GM23338 (cell line): ENCODE results near the gene MYO1G. TPM values are rescaled to one million over a fixed set of nuclear protein-coding genes. Genes with fewer than 3 reads are reported as not detected.

ENCODE experiments used
- ATAC-seq: fragments of 200-7000 bp; cut with Tn5 transposase; 3 replicates; pipeline ENCODE4 v1.9.1; 2020
- DNase-seq: peaks from one replicate; pipeline ENCODE4 v3.0.0-alpha.2; 2015; ENCODE audit warnings: low spot score
- H2AFZ ChIP-seq: fragments of 200-600 bp; sonication (generic); 2 replicates; pipeline ENCODE4 v1.8.0; 2016; ENCODE audit warnings: antibody characterized with exemption, mild to moderate bottlenecking, moderate library complexity
- H3F3A ChIP-seq: fragments of 200-600 bp; sonication (generic); replicated peaks from 2 replicates; pipeline ENCODE4 v1.8.0; 2017; ENCODE audit warnings: antibody characterized with exemption, mixed run types, low read depth
- H3K27ac ChIP-seq: fragments of 200-600 bp; sonication (generic); 2 replicates; pipeline ENCODE4 v1.6.1; 2016; ENCODE audit warnings: low read depth
- H3K27me3 ChIP-seq: fragments of 200-600 bp; sonication (generic); 2 replicates; pipeline ENCODE4 v1.8.0; 2016; ENCODE audit warnings: mild to moderate bottlenecking, mixed run types, moderate library complexity; ENCODE audit not compliant: insufficient read depth
- H3K36me3 ChIP-seq: fragments of 200-600 bp; sonication (generic); 2 replicates; pipeline ENCODE4 v1.8.0; 2016; ENCODE audit warnings: mild to moderate bottlenecking; ENCODE audit not compliant: insufficient read depth
- H3K4me1 ChIP-seq: fragments of 200-600 bp; sonication (generic); 2 replicates; pipeline ENCODE4 v1.8.0; 2016; ENCODE audit warnings: mild to moderate bottlenecking, moderate library complexity; ENCODE audit not compliant: insufficient read depth
- H3K4me2 ChIP-seq: fragments of 200-600 bp; sonication (generic); 2 replicates; pipeline ENCODE4 v1.7.1; 2017; ENCODE audit warnings: mixed run types
- H3K4me3 ChIP-seq: fragments of 200-600 bp; sonication (generic); 2 replicates; pipeline ENCODE4 v1.6.1; 2016; ENCODE audit warnings: mixed run types
- H3K79me2 ChIP-seq: fragments of 200-600 bp; sonication (generic); replicated peaks from 2 replicates; pipeline ENCODE4 v1.8.0; 2017; ENCODE audit warnings: mild to moderate bottlenecking; ENCODE audit not compliant: insufficient read depth
- H3K9me2 ChIP-seq: fragments of 200-600 bp; sonication (generic); 2 replicates; pipeline ENCODE4 v1.8.0; 2017; ENCODE audit not compliant: insufficient read depth
- H4K20me1 ChIP-seq: fragments of 200-600 bp; sonication (generic); replicated peaks from 2 replicates; pipeline ENCODE4 v1.8.0; 2017; ENCODE audit warnings: mild to moderate bottlenecking; ENCODE audit not compliant: insufficient read depth
- H3K27ac Mint-ChIP-seq: 2 replicates; pipeline ENCODE4 v1.8.0; 2020; ENCODE audit warnings: inconsistent platforms, mild to moderate bottlenecking, moderate library complexity, mixed read lengths
- H3K27me3 Mint-ChIP-seq: 3 replicates; pipeline ENCODE4 v1.8.0; 2022; ENCODE audit warnings: low read depth, mild to moderate bottlenecking, moderate library complexity, mixed read lengths, inconsistent platforms; ENCODE audit not compliant: insufficient read depth, poor library complexity
- H3K36me3 Mint-ChIP-seq: 3 replicates; pipeline ENCODE4 v1.8.0; 2021; ENCODE audit warnings: low read depth, mild to moderate bottlenecking, inconsistent platforms, moderate library complexity, mixed read lengths
- H3K4me1 Mint-ChIP-seq: 3 replicates; pipeline ENCODE4 v1.8.0; 2020; ENCODE audit warnings: mild to moderate bottlenecking, inconsistent platforms, mixed read lengths
- H3K4me3 Mint-ChIP-seq: 3 replicates; pipeline ENCODE4 v1.8.0; 2021; ENCODE audit warnings: moderate library complexity, mild to moderate bottlenecking, inconsistent platforms, mixed read lengths
- H3K9me3 Mint-ChIP-seq: 3 replicates; pipeline ENCODE4 v1.8.0; 2020; ENCODE audit warnings: moderate library complexity, mild to moderate bottlenecking, inconsistent platforms, mixed read lengths
- CREB1 ChIP-seq: fragments of 250-450 bp; sonication (Bioruptor Pico); IDR thresholded peaks from 2 replicates; pipeline ENCODE4 v1.5.0; 2020; ENCODE audit warnings: low read depth, mild to moderate bottlenecking, moderate library complexity
- CTCF ChIP-seq, 2 experiments: fragments of 200-600 bp in 1 of 2; sonication (generic) in 1 of 2; conservative IDR thresholded peaks; 2 replicates each; pipeline versions ENCODE4 v1.5.1 to v1.6.1; 2016 to 2017; ENCODE audit warnings: antibody characterized with exemption in 2 of 2, low read depth in 2 of 2, mild to moderate bottlenecking in 2 of 2, moderate library complexity in 1 of 2
- ETS1 ChIP-seq: IDR thresholded peaks from 2 replicates; pipeline ENCODE4 v1.6.1; 2016; ENCODE audit warnings: antibody characterized with exemption
- EZH2 ChIP-seq: fragments of 200-600 bp; sonication (generic); IDR thresholded peaks from one replicate; pipeline ENCODE4 v1.8.0; 2017; ENCODE audit warnings: antibody characterized with exemption, mild to moderate bottlenecking, low read depth; ENCODE audit not compliant: unreplicated experiment
- JUNB ChIP-seq: IDR thresholded peaks from one replicate; pipeline ENCODE4 v1.6.1; 2016; ENCODE audit warnings: antibody characterized with exemption; ENCODE audit not compliant: unreplicated experiment
- NANOG ChIP-seq: IDR thresholded peaks from 2 replicates; pipeline ENCODE4 v1.6.1; 2016; ENCODE audit warnings: antibody characterized with exemption, borderline replicate concordance
- POLR2AphosphoS5 ChIP-seq: IDR thresholded peaks from 2 replicates; pipeline ENCODE4 v1.6.1; 2016; ENCODE audit warnings: antibody characterized with exemption, low read depth
- REST ChIP-seq: IDR thresholded peaks from one replicate; pipeline ENCODE4 v1.6.1; 2018; ENCODE audit warnings: antibody characterized with exemption; ENCODE audit not compliant: unreplicated experiment
- STAT1 ChIP-seq: IDR thresholded peaks from one replicate; pipeline ENCODE4 v1.6.1; 2016; ENCODE audit warnings: antibody characterized with exemption; ENCODE audit not compliant: unreplicated experiment
- ZNF114 ChIP-seq: fragments of 250-450 bp; sonication (Bioruptor Pico); IDR thresholded peaks from 2 replicates; pipeline ENCODE4 v1.5.0; 2020; ENCODE audit warnings: mild to moderate bottlenecking, moderate library complexity
- ZNF331 ChIP-seq: fragments of 250-450 bp; sonication (Bioruptor Pico); IDR thresholded peaks from 2 replicates; pipeline ENCODE4 v1.5.0; 2020; ENCODE audit warnings: low read depth, mild to moderate bottlenecking, moderate library complexity
- ZNF462 ChIP-seq: fragments of 250-450 bp; sonication (Bioruptor Pico); IDR thresholded peaks from 2 replicates; pipeline ENCODE4 v1.5.0; 2020; ENCODE audit warnings: mild to moderate bottlenecking, moderate library complexity
- polyA plus RNA-seq: library from polyadenylated mRNA; unstranded; fragments of >200 nt; fragmentation: Nextera tagmentation; extraction: Ambion mirVana; gene quantifications from 2 replicates; pipeline ENCODE4 v1.2.1, GENCODE V29; 2016
- total RNA-seq: library from RNA; depleted of rRNA; stranded (reverse); fragments of >200 nt; shearing (Covaris generic); gene quantifications from 2 replicates; pipeline ENCODE4 v1.2.3, GENCODE V29; 2014

The MYO1G gene
- total and polyA plus RNA-seq, 2 experiments from 2014 or later = 0.10 to 0.11 TPM

- Histone ChIP-seq H2AFZ (no peak overlapping the region), H3K79me2 (peaks cover 56% of the 10 kb centered on the region), H3K4me2 (no peak overlapping the region), H3K4me1 (no peaks in the 10 kb centered on the region), H3F3A (no peaks in the 10 kb centered on the region), H3K27ac (no peak overlapping the region), H3K27me3 (no peaks in the 10 kb centered on the region), H3K9me2 (no peaks in the 10 kb centered on the region), H3K4me3 (no peak overlapping the region), H4K20me1 (peaks cover 13% of the 10 kb centered on the region; the same call in 1 of the 2 replicates), H3K36me3 (no peaks in the 10 kb centered on the region; the same call in 1 of the 2 replicates)
- 0 out of 3 replicates have a peak, but pooled peaks cover 2% of the 10 kb centered on the region for H3K36me3 Mint-ChIP-seq
- no peak overlapping the region for H3K4me3 Mint-ChIP-seq
- H3K9me3 Mint-ChIP-seq = no peaks in the 10 kb centered on the region
- H3K27me3 Mint-ChIP-seq = no peaks in the 10 kb centered on the region
- ATAC-seq = no peak
- H3K27ac Mint-ChIP-seq = no peak overlapping the region
- no peak for TF ChIP-seq ZNF462 (CRISPR knock-in tag)
- TF ChIP-seq CREB1 (CRISPR knock-in tag) = no peak
- TF ChIP-seq CTCF (conservative IDR thresholded peaks at IDR 0.05; ENCODE audit: low read depth in 2 of 2) = no peak
- TF ChIP-seq JUNB = no peak
- TF ChIP-seq REST = no peak
- no peak for TF ChIP-seq EZH2
- TF ChIP-seq ETS1 = no peak
- TF ChIP-seq STAT1 = no peak
- no peak for TF ChIP-seq POLR2AphosphoS5
- no peak for TF ChIP-seq ZNF331
- TF ChIP-seq ZNF114 (CRISPR knock-in tag) = no peak
- no peak for TF ChIP-seq NANOG
- DNase-seq = no peak
- H3K4me1 Mint-ChIP-seq = peaks cover 8% of the 10 kb centered on the region; the same call in 2 of the 3 replicates
These were observed 49.5 kb upstream of the MYO1G start for GRCh38 chr7:45028138-45028919.
